Measurements from ENCODE around the gene SHLD2.
"Not testable (repeated sequence)": the region's sequence is repeated elsewhere in the genome, so short reads cannot be mapped to it uniquely, and the experiment has no call there.

SHLD2 gene

GRCh38 chr10:87089746-87090145, 5.3 kb upstream of the SHLD2 start:
- no peak for DNase-seq

- DNase-seq, result no peak
These were observed 4.2 kb upstream of the SHLD2 start for GRCh38 chr10:87090779-87091178.

GRCh38 chr10:87092376-87092860, 2.6 kb upstream of the SHLD2 start:
- DNase-seq, result no peak

GRCh38 chr10:87092861-87093631, 2.0 kb upstream of the SHLD2 start:
- DNase-seq, result no peak

GRCh38 chr10:87093632-87094372, 1.2 kb upstream of the SHLD2 start:
- no peak for DNase-seq

GRCh38 chr10:87095236-87095945, 385 bp downstream of the SHLD2 start:
- DNase-seq, result no peak

- no peak for DNase-seq
These were observed 7.0 kb downstream of the SHLD2 start for GRCh38 chr10:87101996-87102395.

- not testable (repeated sequence) for DNase-seq
These were observed 9.7 kb downstream of the SHLD2 start for GRCh38 chr10:87104727-87105126.

- no peak for DNase-seq
These were observed 10.6 kb downstream of the SHLD2 start for GRCh38 chr10:87105446-87106124.

- not testable (repeated sequence) for DNase-seq
These were observed 23.1 kb downstream of the SHLD2 start for GRCh38 chr10:87118122-87118521.

GRCh38 chr10:87119029-87119428, 24.0 kb downstream of the SHLD2 start:
- DNase-seq, result not testable (repeated sequence)

GRCh38 chr10:87123351-87123750, 28.3 kb downstream of the SHLD2 start:
- DNase-seq, result not testable (repeated sequence)

- not testable (repeated sequence) for DNase-seq
These were observed 32.0 kb downstream of the SHLD2 start for GRCh38 chr10:87127048-87127447.

GRCh38 chr10:87127607-87128156, 32.7 kb downstream of the SHLD2 start:
- DNase-seq, result not testable (repeated sequence)

GRCh38 chr10:87132176-87132575, 37.2 kb downstream of the SHLD2 start:
- DNase-seq, result not testable (repeated sequence)

- not testable (repeated sequence) for DNase-seq
These were observed 38.9 kb downstream of the SHLD2 start for GRCh38 chr10:87133936-87134335.

GRCh38 chr10:87134440-87134839, 39.4 kb downstream of the SHLD2 start:
- not testable (repeated sequence) for DNase-seq

GRCh38 chr10:87137478-87137877, 42.5 kb downstream of the SHLD2 start:
- DNase-seq, result not testable (repeated sequence)

- not testable (repeated sequence) for DNase-seq
These were observed 47.5 kb downstream of the SHLD2 start for GRCh38 chr10:87142230-87143108.

- not testable (repeated sequence) for DNase-seq
These were observed 48.1 kb downstream of the SHLD2 start for GRCh38 chr10:87143109-87143418.

GRCh38 chr10:87145598-87145997, 50.6 kb downstream of the SHLD2 start:
- DNase-seq, result not testable (repeated sequence)

Measured in NCI-H524 treated with DMSO at 0.1 percent for 48 hours (cell line).